Measurements from ENCODE around the gene UBE2QL1. TPM values are rescaled to one million over a fixed set of nuclear protein-coding genes. Genes with fewer than 3 reads are reported as not detected.

Gene UBE2QL1
- total RNA-seq, 1 donor: under 0.01 TPM

DNA sequence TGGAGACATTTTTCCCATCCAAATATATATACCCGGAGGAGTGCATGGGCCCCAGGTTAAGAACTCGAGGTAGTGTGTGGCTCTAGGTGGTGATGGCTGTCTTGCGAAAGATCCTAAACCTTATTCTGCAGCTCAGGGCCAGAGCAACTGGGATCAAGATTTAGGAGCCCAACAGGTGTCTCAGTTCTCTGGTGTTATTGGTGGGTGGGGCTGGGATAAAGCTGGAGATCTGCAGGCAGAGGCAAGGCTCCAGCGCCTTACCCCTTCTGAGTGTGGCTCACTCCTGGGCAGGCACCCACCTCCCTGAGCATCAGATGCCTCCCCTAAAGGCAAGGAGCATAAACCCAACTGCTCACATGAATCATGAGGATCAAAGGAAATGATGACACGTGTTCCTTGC lies 11.2 kb downstream of the UBE2QL1 start:
- DNase-seq (ENCODE audit: insufficient read length, low spot score, missing footprints): no peak
- TF ChIP-seq, protein P1, sequence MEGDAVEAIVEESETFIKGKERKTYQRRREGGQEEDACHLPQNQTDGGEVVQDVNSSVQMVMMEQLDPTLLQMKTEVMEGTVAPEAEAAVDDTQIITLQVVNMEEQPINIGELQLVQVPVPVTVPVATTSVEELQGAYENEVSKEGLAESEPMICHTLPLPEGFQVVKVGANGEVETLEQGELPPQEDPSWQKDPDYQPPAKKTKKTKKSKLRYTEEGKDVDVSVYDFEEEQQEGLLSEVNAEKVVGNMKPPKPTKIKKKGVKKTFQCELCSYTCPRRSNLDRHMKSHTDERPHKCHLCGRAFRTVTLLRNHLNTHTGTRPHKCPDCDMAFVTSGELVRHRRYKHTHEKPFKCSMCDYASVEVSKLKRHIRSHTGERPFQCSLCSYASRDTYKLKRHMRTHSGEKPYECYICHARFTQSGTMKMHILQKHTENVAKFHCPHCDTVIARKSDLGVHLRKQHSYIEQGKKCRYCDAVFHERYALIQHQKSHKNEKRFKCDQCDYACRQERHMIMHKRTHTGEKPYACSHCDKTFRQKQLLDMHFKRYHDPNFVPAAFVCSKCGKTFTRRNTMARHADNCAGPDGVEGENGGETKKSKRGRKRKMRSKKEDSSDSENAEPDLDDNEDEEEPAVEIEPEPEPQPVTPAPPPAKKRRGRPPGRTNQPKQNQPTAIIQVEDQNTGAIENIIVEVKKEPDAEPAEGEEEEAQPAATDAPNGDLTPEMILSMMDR (IDR thresholded peaks at IDR 0.05; ENCODE audit: extremely low read depth, low read depth, low read length): no peak

DNA sequence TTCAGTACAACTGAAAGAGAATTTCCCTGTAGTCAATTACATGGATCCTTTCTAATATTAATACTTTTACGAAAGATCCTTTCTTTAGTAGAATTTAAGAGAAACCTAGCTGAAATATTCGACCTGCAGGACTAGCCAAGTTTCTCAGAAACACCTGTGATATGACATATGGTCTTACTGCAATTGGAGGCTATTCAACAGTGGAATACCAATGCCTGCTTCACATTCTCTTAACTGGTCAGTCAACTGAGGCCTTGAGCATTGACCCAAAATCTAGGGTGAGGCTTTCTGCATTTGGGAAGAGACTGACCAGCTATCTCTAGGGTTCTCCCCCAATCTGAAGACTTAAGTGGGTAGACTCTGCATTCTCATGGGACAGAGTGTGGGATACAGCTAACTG lies 12.3 kb downstream of the UBE2QL1 start:
- TF ChIP-seq, protein P1 (IDR thresholded peaks at IDR 0.05; ENCODE audit: extremely low read depth, low read depth, low read length): no peak
- DNase-seq (ENCODE audit: insufficient read length, low spot score, missing footprints): no peak
- Histone ChIP-seq H3K27ac (ENCODE audit: low read depth, low read length) (no peak overlapping the region), H3K4me2 (ENCODE audit: insufficient read depth, low read length) (no peak overlapping the region), H3K36me3 (ENCODE audit: insufficient read depth, low read length) (no peaks in the 10 kb centered on the region), H3K9me3 (ENCODE audit: low read depth, low read length) (no peaks in the 10 kb centered on the region), H3K79me2 (ENCODE audit: insufficient read depth, low read length) (no peaks in the 10 kb centered on the region), H3K4me1 (ENCODE audit: insufficient read depth, low read length) (no peaks in the 10 kb centered on the region), H3K27me3 (ENCODE audit: insufficient read depth, low read length) (peaks cover 2% of the 10 kb centered on the region), H4K20me1 (ENCODE audit: insufficient read depth, low read length) (no peaks in the 10 kb centered on the region), H2AFZ (ENCODE audit: low read length) (no peak overlapping the region), H3K4me3 (ENCODE audit: insufficient read depth, low read length) (no peak overlapping the region)

More for the DNA sequence above, 11.2 kb downstream of the UBE2QL1 start:
- Histone ChIP-seq H3K27me3 (ENCODE audit: insufficient read depth, low read length) (peaks cover 2% of the 10 kb centered on the region), H3K27ac (ENCODE audit: low read depth, low read length) (no peak overlapping the region), H4K20me1 (ENCODE audit: insufficient read depth, low read length) (no peaks in the 10 kb centered on the region), H3K4me2 (ENCODE audit: insufficient read depth, low read length) (no peak overlapping the region), H2AFZ (ENCODE audit: low read length) (no peak overlapping the region), H3K4me3 (ENCODE audit: insufficient read depth, low read length) (no peak overlapping the region), H3K79me2 (ENCODE audit: insufficient read depth, low read length) (no peaks in the 10 kb centered on the region), H3K9me3 (ENCODE audit: low read depth, low read length) (no peaks in the 10 kb centered on the region), H3K4me1 (ENCODE audit: insufficient read depth, low read length) (no peaks in the 10 kb centered on the region), H3K36me3 (ENCODE audit: insufficient read depth, low read length) (no peaks in the 10 kb centered on the region)

DNA sequence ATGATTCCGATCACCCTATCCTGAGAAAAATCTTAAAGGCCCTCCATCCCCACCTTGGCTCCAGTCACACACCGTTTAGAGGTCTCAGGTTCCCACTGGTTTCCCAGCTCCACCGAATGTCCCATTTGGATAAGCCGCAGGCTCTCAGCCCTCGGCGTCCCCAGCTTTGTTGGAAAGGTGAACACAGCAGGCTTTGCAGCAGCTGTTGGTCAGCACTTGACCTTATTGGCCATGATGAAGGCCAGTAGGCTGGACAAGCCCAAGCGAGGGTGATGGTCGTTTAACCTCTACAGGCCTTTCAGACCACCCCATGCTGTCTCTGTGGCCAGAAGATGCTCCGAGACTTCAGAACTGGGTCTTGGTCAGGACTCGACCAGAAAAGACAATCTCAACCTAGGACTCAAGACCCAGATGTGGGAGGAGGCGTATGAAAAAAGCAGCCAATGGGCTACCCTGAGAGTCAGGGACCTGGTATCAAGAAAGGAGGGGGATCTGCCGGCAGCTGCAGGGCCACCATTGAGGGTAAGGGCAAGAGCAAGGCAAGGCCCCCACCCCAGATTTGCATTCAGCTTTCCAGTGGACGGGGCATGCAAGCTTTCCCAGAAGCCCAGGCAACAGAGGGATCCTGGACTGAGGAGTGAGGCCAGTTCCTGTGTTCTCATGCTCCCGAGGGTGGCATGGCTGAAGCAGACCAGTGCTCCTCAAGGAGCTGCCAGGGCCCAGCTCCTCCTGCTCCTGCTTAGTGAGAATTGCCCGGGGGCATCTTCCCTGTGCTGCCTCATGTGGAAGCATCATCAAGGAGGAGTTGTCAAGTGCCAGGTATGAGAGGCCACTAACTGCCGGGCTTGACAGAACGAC lies 13.4 kb downstream of the UBE2QL1 start:
- peaks cover 2% of the 10 kb centered on the region for H3K27me3 ChIP-seq (ENCODE audit: insufficient read depth, low read length)
- H4K20me1 ChIP-seq (ENCODE audit: insufficient read depth, low read length): no peaks in the 10 kb centered on the region
- no peaks in the 10 kb centered on the region for H3K9me3 ChIP-seq (ENCODE audit: low read depth, low read length)
- TF ChIP-seq, protein P1 (IDR thresholded peaks at IDR 0.05; ENCODE audit: extremely low read depth, low read depth, low read length): no peak
- DNase-seq (ENCODE audit: insufficient read length, low spot score, missing footprints): no peak
- no peak overlapping the region for H2AFZ ChIP-seq (ENCODE audit: low read length)
- H3K79me2 ChIP-seq (ENCODE audit: insufficient read depth, low read length): no peaks in the 10 kb centered on the region
- no peaks in the 10 kb centered on the region for H3K36me3 ChIP-seq (ENCODE audit: insufficient read depth, low read length)
- H3K4me2 ChIP-seq (ENCODE audit: insufficient read depth, low read length): no peak overlapping the region
- no peak overlapping the region for H3K27ac ChIP-seq (ENCODE audit: low read depth, low read length)
- H3K4me1 ChIP-seq (ENCODE audit: insufficient read depth, low read length): no peaks in the 10 kb centered on the region
- no peak overlapping the region for H3K4me3 ChIP-seq (ENCODE audit: insufficient read depth, low read length)

DNA sequence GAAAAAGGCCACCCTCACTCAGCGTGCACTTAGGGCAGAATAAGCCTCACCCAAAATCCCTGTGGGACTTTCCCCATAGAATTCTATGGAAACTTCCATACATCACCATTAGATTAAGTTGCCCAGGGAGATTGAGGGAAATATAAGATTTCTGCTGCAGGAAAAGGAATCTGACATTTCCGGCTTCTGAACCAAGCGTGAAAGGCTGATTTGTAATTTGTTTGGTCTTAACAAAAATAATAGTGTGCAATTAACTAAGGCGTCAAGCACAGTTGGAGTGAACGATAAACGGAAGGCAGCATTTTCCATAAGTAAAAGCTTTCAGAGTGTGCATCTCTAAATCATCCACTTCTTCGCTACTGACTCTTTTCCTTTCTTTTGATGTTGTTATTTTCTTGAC lies 14.0 kb downstream of the UBE2QL1 start:
- no peak overlapping the region for H2AFZ ChIP-seq (ENCODE audit: low read length)
- no peaks in the 10 kb centered on the region for H3K9me3 ChIP-seq (ENCODE audit: low read depth, low read length)
- no peaks in the 10 kb centered on the region for H4K20me1 ChIP-seq (ENCODE audit: insufficient read depth, low read length)
- no peak overlapping the region for H3K4me3 ChIP-seq (ENCODE audit: insufficient read depth, low read length)
- no peak for DNase-seq (ENCODE audit: insufficient read length, low spot score, missing footprints)
- peaks cover 2% of the 10 kb centered on the region for H3K27me3 ChIP-seq (ENCODE audit: insufficient read depth, low read length)
- TF ChIP-seq, protein P1 (IDR thresholded peaks at IDR 0.05; ENCODE audit: extremely low read depth, low read depth, low read length): no peak
- H3K27ac ChIP-seq (ENCODE audit: low read depth, low read length): no peak overlapping the region
- no peaks in the 10 kb centered on the region for H3K36me3 ChIP-seq (ENCODE audit: insufficient read depth, low read length)
- H3K79me2 ChIP-seq (ENCODE audit: insufficient read depth, low read length): no peaks in the 10 kb centered on the region
- no peak overlapping the region for H3K4me2 ChIP-seq (ENCODE audit: insufficient read depth, low read length)
- H3K4me1 ChIP-seq (ENCODE audit: insufficient read depth, low read length): no peaks in the 10 kb centered on the region

All from osteoblast (primary cell).